HG03064 (cell line): Measurements from ENCODE around the gene PLAAT5.

ENCODE experiments used
- ATAC-seq: cut with Tn5 transposase; IDR thresholded peaks from one replicate; pipeline ENCODE4 v1.9.1; 2021; ENCODE audit warnings: low read depth; ENCODE audit not compliant: unreplicated experiment

The PLAAT5 gene

GRCh38 chr11:63516109-63516508 is 25.1 kb upstream of the PLAAT5 start:
- ATAC-seq = no peak

GRCh38 chr11:63512816-63513215 is 21.8 kb upstream of the PLAAT5 start:
- no peak for ATAC-seq

- ATAC-seq = no peak
These were observed 20.2 kb upstream of the PLAAT5 start for GRCh38 chr11:63511048-63511748.

GRCh38 chr11:63510360-63511047 is 19.5 kb upstream of the PLAAT5 start:
- ATAC-seq = no peak

GRCh38 chr11:63508745-63509144 is 17.8 kb upstream of the PLAAT5 start:
- no peak for ATAC-seq

GRCh38 chr11:63508009-63508408 is 17.0 kb upstream of the PLAAT5 start:
- ATAC-seq = no peak

GRCh38 chr11:63507511-63507910 is 16.5 kb upstream of the PLAAT5 start:
- no peak for ATAC-seq

- ATAC-seq = no peak
These were observed 15.9 kb upstream of the PLAAT5 start for GRCh38 chr11:63506876-63507275.

GRCh38 chr11:63505857-63506528 is 15.0 kb upstream of the PLAAT5 start, which contains the start of gene LGALS12:
Gene LGALS12, plus strand, starts transcription at chr11:63506084. Its CDS starts 375 bp downstream, at chr11:63506459.
- ATAC-seq = no peak

GRCh38 chr11:63504933-63505586 is 14.1 kb upstream of the PLAAT5 start:
- ATAC-seq = no peak

- no peak for ATAC-seq
These were observed 13.1 kb upstream of the PLAAT5 start for GRCh38 chr11:63504054-63504453.

GRCh38 chr11:63503492-63503891 is 12.5 kb upstream of the PLAAT5 start:
- ATAC-seq = no peak

- ATAC-seq = no peak
These were observed 11.4 kb upstream of the PLAAT5 start for GRCh38 chr11:63502252-63502820.

GRCh38 chr11:63501236-63501635 is 10.3 kb upstream of the PLAAT5 start:
- ATAC-seq = no peak

GRCh38 chr11:63499874-63500273 is 8.9 kb upstream of the PLAAT5 start:
- no peak for ATAC-seq

- ATAC-seq = no peak
These were observed 4.0 kb upstream of the PLAAT5 start for GRCh38 chr11:63494975-63495374.

GRCh38 chr11:63493127-63493526 is 2.2 kb upstream of the PLAAT5 start:
- no peak for ATAC-seq

GRCh38 chr11:63492441-63492840 is 1.5 kb upstream of the PLAAT5 start:
- ATAC-seq = no peak

- ATAC-seq = no peak
These were observed 837 bp upstream of the PLAAT5 start for GRCh38 chr11:63491636-63492372.

- no peak for ATAC-seq
These were observed 247 bp upstream of the PLAAT5 start for GRCh38 chr11:63491240-63491587.
